GM19455 (cell line): ENCODE data around the gene TNC.
"Not testable (repeated sequence)": the region's sequence is repeated elsewhere in the genome, so short reads cannot be mapped to it uniquely, and the experiment has no call there.

Experiments used
- ATAC-seq: cut with Tn5 transposase; IDR thresholded peaks from one replicate; pipeline ENCODE4 v1.9.1; 2021; ENCODE audit not compliant: unreplicated experiment

The TNC gene

GRCh38 chr9:115135821-115136778 lies 18.1 kb upstream of the TNC start:
- ATAC-seq, result no peak

- no peak for ATAC-seq
Measured at GRCh38 chr9:115134941-115135340, 17.0 kb upstream of the TNC start.

- no peak for ATAC-seq
Measured at GRCh38 chr9:115133649-115134048, 15.7 kb upstream of the TNC start.

GRCh38 chr9:115132648-115133047 lies 14.7 kb upstream of the TNC start:
- ATAC-seq, result no peak

- ATAC-seq, result no peak
Measured at GRCh38 chr9:115130176-115130575, 12.2 kb upstream of the TNC start.

GRCh38 chr9:115128726-115129125 lies 10.8 kb upstream of the TNC start:
- not testable (repeated sequence) for ATAC-seq

- no peak for ATAC-seq
Measured at GRCh38 chr9:115127191-115127817, 9.3 kb upstream of the TNC start.

- ATAC-seq, result no peak
Measured at GRCh38 chr9:115126404-115126803, 8.4 kb upstream of the TNC start.

- no peak for ATAC-seq
Measured at GRCh38 chr9:115122937-115123336, 5.0 kb upstream of the TNC start.

GRCh38 chr9:115121181-115121580 lies 3.2 kb upstream of the TNC start:
- no peak for ATAC-seq

GRCh38 chr9:115118879-115119218 lies 892 bp upstream of the TNC start:
- no peak for ATAC-seq

- no peak for ATAC-seq
Measured at GRCh38 chr9:115116421-115117284, 1.3 kb downstream of the TNC start.

- ATAC-seq, result no peak
Measured at GRCh38 chr9:115115924-115116323, 2.0 kb downstream of the TNC start.

GRCh38 chr9:115115117-115115880 lies 2.7 kb downstream of the TNC start:
- no peak for ATAC-seq

- no peak for ATAC-seq
Measured at GRCh38 chr9:115114546-115114945, 3.4 kb downstream of the TNC start.

- no peak for ATAC-seq
Measured at GRCh38 chr9:115114084-115114483, 3.9 kb downstream of the TNC start.

- no peak for ATAC-seq
Measured at GRCh38 chr9:115111874-115112273, 6.1 kb downstream of the TNC start.

- ATAC-seq, result no peak
Measured at GRCh38 chr9:115109486-115109885, 8.5 kb downstream of the TNC start.

GRCh38 chr9:115107701-115108100 lies 10.3 kb downstream of the TNC start:
- ATAC-seq, result no peak

GRCh38 chr9:115106642-115107041 lies 11.3 kb downstream of the TNC start:
- no peak for ATAC-seq

- ATAC-seq, result no peak
Measured at GRCh38 chr9:115106001-115106400, 12.0 kb downstream of the TNC start.
